Bronchial epithelial cell (primary cell): ENCODE results near the gene SCN1A. TPM values are rescaled to one million over a fixed set of nuclear protein-coding genes. Genes with fewer than 3 reads are reported as not detected.
"Not testable (repeated sequence)": the region's sequence is repeated elsewhere in the genome, so short reads cannot be mapped to it uniquely, and the experiment has no call there.

ENCODE experiments used
- DNase-seq: peaks from one replicate; pipeline ENCODE4 v3.0.0-alpha.2; 2010; ENCODE audit warnings: low read depth
- FAIRE-seq: peaks from 2 replicates; lab custom pipeline; 2011; peaks lifted over from hg19 to GRCh38; lab: Jason Lieb, UNC
- H3K27me3 ChIP-seq: 2 replicates; pipeline ENCODE4 v1.5.1; 2011; ENCODE audit warnings: low read length; ENCODE audit not compliant: control insufficient read depth, insufficient read depth
- H3K36me3 ChIP-seq: 2 replicates; pipeline ENCODE4 v1.5.1; 2011; ENCODE audit warnings: low read length; ENCODE audit not compliant: control insufficient read depth, insufficient read depth
- H3K4me3 ChIP-seq: 2 replicates; pipeline ENCODE4 v1.5.1; 2011; ENCODE audit warnings: mild to moderate bottlenecking, low read depth, low read length, control low read depth
- total RNA-seq: library from RNA; depleted of rRNA; stranded (reverse); fragments of >200 nt; gene quantifications from 2 replicates; pipeline ENCODE4 v1.2.1, GENCODE V29; 2014
- TF ChIP-seq, protein P1 (sequence below): IDR thresholded peaks from 2 replicates; pipeline ENCODE4 v1.5.1; 2011; ENCODE audit warnings: mild to moderate bottlenecking, moderate library complexity, low read length, control low read depth, inconsistent platforms; ENCODE audit not compliant: insufficient read depth, severe bottlenecking

Gene SCN1A
- total RNA-seq, 1 donor from 2014 or later, result not detected

GRCh38 chr2:166152064-166152463, 24.2 kb upstream of the SCN1A start:
- no peaks in the 10 kb centered on the region for H3K27me3 ChIP-seq
- TF ChIP-seq, protein P1, sequence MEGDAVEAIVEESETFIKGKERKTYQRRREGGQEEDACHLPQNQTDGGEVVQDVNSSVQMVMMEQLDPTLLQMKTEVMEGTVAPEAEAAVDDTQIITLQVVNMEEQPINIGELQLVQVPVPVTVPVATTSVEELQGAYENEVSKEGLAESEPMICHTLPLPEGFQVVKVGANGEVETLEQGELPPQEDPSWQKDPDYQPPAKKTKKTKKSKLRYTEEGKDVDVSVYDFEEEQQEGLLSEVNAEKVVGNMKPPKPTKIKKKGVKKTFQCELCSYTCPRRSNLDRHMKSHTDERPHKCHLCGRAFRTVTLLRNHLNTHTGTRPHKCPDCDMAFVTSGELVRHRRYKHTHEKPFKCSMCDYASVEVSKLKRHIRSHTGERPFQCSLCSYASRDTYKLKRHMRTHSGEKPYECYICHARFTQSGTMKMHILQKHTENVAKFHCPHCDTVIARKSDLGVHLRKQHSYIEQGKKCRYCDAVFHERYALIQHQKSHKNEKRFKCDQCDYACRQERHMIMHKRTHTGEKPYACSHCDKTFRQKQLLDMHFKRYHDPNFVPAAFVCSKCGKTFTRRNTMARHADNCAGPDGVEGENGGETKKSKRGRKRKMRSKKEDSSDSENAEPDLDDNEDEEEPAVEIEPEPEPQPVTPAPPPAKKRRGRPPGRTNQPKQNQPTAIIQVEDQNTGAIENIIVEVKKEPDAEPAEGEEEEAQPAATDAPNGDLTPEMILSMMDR, result no peak
- no peak for DNase-seq
- no peak for FAIRE-seq
- no peak overlapping the region for H3K4me3 ChIP-seq
- H3K36me3 ChIP-seq, result no peaks in the 10 kb centered on the region

DNA sequence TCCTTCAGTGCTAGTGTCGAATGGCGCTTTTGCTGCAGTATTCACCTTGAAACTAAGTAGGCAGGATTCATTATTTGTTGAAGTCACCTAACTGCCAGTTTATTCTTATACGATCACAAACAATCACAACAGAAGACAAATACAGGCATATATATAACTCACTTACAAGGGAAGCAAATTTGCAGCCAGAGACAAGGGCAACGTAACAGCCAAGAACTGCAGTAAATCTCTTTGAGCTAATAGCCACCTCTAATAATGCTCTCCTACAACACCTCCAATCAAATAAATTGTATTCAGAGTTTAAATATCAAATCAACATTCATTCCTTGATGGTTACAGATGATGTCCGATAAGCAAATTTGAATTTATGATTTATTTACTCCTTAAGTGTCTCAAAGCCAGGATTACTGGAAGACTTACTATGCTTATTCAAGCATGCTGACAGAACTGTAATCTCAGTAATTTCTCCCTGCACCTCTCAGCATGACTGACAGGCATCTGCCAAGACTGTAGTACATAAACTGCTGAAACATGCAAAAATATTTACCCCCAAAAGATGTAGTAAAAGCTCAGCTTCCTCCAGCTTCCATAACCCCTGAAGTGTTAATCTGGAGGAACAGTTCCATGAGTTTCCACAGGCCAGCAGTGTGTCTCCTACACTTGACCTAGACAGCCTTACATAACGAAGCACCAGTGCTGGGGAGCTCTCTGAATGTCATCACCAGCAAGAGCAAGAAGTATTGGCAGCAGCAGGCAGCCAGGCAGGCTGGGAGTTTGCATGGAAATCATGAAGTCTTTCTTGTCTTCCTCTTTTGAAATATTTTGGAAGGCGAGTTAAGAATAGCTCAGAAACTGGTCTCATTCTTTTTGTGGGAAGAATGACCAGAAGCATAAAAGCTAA, 20.9 kb upstream of the SCN1A start:
- DNase-seq, result no peak
- no peaks in the 10 kb centered on the region for H3K27me3 ChIP-seq
- H3K36me3 ChIP-seq, result no peaks in the 10 kb centered on the region
- H3K4me3 ChIP-seq, result no peak overlapping the region
- no peak for FAIRE-seq
- TF ChIP-seq, protein P1, result no peak

DNA sequence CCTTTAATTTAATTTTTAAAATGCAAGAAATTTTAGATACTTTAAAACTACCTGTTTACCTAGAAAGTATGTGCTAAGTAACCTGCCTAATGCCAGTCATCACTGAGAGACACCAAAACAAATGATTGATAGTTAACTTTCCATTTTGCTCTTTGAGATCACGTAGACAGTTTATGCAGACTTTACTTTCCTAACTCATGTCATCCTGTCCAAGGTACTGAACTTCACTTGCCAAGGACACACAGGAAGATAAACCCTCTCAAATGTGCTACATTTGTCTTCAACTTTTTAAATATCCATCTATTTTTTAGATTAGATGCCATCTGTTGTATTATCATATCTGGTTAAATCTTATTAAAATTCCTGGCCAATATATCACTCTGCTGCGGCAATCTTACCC, 20.1 kb upstream of the SCN1A start:
- TF ChIP-seq, protein P1, result no peak
- DNase-seq (no peak), FAIRE-seq (no peak)
- no peaks in the 10 kb centered on the region for H3K27me3 ChIP-seq
- no peak overlapping the region for H3K4me3 ChIP-seq
- no peaks in the 10 kb centered on the region for H3K36me3 ChIP-seq

DNA sequence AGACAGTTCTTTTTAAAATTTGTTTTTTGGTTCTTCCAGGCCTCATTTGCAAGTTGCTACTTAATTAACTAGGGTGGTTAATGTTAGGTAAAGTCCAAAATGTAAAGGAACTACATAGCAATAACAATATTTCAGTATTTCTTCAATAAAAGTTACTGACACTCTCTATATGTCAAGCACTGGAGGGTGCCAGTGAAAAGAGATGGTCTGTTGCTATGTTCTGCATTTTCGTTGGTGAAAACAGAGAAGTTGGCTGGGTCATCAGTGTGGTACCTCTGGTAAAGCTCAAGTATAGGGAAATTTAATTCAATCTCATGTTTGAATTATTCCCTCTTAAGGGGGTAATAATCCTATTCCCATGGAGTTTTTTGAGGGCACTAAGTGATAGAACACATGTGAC, 16.3 kb upstream of the SCN1A start:
- FAIRE-seq (no peak), DNase-seq (no peak)
- Histone ChIP-seq H3K36me3 (no peaks in the 10 kb centered on the region), H3K4me3 (no peak overlapping the region), H3K27me3 (no peaks in the 10 kb centered on the region)
- TF ChIP-seq, protein P1, result no peak

DNA sequence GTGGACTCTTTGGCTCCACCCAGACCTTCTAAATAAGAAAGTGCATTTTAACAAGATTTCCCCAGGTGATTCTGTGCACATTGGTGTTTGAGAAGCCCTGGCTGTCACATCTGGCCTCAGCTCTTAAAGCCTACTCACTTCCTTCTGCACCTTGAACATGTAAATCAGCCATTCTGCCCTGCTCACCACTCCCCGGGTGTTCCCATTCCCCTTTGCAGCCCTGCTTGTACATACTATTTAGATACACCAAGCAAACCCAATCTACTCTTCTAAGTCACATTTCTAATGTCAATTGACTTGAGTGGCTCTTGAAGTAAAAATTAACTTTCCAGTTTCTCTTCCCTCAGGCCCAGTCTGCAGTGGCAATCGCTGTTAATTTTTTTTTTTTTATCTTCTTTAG, 13.1 kb upstream of the SCN1A start:
- no peaks in the 10 kb centered on the region for H3K27me3 ChIP-seq
- no peak for FAIRE-seq
- TF ChIP-seq, protein P1, result no peak
- H3K4me3 ChIP-seq, result no peak overlapping the region
- H3K36me3 ChIP-seq, result no peaks in the 10 kb centered on the region
- no peak for DNase-seq

- TF ChIP-seq, protein P1, result no peak
- H3K27me3 ChIP-seq, result no peaks in the 10 kb centered on the region
- DNase-seq (no peak), FAIRE-seq (no peak)
- no peaks in the 10 kb centered on the region for H3K36me3 ChIP-seq
- no peak overlapping the region for H3K4me3 ChIP-seq
Observed at GRCh38 chr2:166140475-166140874, 12.7 kb upstream of the SCN1A start.

DNA sequence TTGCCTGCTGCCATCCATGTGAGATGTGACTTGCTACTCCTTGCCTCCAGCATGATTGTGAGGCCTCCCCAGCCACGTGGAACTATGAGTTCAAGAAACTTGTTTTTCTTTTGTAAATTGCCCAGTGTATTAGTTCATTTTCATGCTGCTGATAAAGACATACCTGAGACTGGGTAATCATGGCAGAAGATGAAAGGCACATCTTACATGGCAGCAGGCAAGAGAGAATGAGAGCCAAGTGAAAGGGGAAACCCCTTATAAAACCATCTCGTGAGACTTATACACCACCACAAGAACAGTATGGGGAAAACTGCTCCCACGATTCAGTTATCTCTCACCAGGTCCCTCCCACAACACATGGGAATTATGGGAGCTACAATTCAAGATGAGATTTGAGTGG, 11.7 kb upstream of the SCN1A start:
- not testable (repeated sequence) for FAIRE-seq, H3K4me3 ChIP-seq, H3K36me3 ChIP-seq, DNase-seq, H3K27me3 ChIP-seq
